ENCODE results near the gene METTL16. TPM values are rescaled to one million over a fixed set of nuclear protein-coding genes. Genes with fewer than 3 reads are reported as not detected.

Gene METTL16
- total and polyA plus RNA-seq, 2 of the 8 experiments (the other 6 are each of a cell fraction or from before 2014, with no cell fraction given), result 22.8 to 59.4 TPM

- TF ChIP-seq CHD7 (IDR thresholded peaks at IDR 0.05; ENCODE audit: insufficient replicate concordance, low read length), result no peak
- TF ChIP-seq ATF2 (IDR thresholded peaks at IDR 0.05; ENCODE audit: low read length), result no peak
- no peak for TF ChIP-seq CEBPB (IDR thresholded peaks at IDR 0.05; ENCODE audit: low read depth, low read length)
- TF ChIP-seq HDAC6 (IDR thresholded peaks at IDR 0.05; ENCODE audit: low read depth, low read length), result no peak
- TF ChIP-seq RXRA (IDR thresholded peaks at IDR 0.05; ENCODE audit: insufficient read depth, low read depth, low read length), result no peak
- no peak for TF ChIP-seq EP300 (IDR thresholded peaks at IDR 0.05; ENCODE audit: borderline replicate concordance in 1 of 2, low read depth in 2 of 2, low read length in 2 of 2)
- no peak for TF ChIP-seq CBX8 (IDR thresholded peaks at IDR 0.05; ENCODE audit: borderline replicate concordance, low read depth, low read length)
Observed at GRCh38 chr17:2462481-2462880, 49.2 kb downstream of the METTL16 start (continued).
